SKM-1 treated with dmso at 0.1 percent for 144 hours (cell line): ENCODE measurements around the gene YBX2.
"Not testable (repeated sequence)": the region's sequence is repeated elsewhere in the genome, so short reads cannot be mapped to it uniquely, and the experiment has no call there.

ENCODE experiments used
- DNase-seq: peaks from one replicate; lab custom pipeline; 2025; ENCODE audit not compliant: unreplicated experiment; lab: John Stamatoyannopoulos, UW

Gene YBX2

DNA sequence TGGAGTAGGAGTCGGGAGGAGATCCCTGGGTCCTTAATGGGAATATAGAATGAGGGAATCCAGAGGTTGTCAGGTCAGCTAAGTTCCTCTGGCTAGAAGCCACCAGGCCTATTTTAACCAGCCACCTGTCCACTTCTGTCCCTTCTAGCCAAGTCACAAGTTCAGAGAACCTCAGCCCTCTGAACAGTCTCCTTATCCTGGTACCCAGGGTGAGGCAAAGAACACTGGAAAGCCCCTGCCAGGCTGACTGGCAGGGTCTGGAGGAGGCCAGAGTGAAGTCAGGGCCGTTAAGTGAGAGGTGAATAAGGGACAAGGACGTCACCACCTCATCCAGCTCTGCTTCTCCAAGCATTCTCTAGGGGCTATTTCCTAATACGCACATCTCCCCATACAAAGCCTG lies 45.6 kb downstream of the YBX2 start:
- no peak for DNase-seq

- DNase-seq: no peak
Measured at GRCh38 chr17:7246779-7247178, 47.7 kb downstream of the YBX2 start.

DNA sequence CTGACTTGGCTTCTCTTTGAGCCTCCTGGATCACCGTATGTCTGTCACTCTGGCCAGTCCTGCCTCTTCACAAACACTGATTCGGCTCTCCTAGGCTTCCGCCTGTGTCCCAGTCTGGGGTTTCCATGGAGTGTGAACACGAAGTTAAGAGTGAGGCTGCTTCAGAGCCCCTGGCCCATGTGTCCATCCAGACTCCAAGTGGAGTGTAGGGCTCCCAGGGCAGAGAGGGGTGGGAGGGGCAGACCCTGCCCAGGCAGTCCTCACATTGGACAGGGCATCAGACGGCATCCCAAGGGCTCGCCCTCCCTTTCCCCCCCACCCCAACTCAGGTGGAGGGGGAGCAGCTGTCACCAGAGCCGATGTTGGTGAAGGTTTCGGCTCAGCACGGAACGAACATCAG lies 50.6 kb downstream of the YBX2 start:
- not testable (repeated sequence) for DNase-seq

DNA sequence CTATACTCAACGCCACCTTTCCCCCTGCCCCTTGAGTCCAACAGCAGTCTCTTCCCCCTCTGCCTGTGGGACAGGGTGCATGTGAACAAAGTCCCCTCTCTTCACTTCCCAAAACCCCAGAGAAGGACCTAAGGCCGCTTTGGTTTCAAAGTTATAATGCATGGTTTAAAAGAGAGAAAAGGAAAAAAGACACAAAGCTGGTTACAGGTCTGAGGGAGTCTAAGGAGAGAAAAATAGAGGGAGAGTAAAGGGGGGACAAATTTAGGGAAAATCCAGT lies 51.0 kb downstream of the YBX2 start:
- DNase-seq: no peak

DNA sequence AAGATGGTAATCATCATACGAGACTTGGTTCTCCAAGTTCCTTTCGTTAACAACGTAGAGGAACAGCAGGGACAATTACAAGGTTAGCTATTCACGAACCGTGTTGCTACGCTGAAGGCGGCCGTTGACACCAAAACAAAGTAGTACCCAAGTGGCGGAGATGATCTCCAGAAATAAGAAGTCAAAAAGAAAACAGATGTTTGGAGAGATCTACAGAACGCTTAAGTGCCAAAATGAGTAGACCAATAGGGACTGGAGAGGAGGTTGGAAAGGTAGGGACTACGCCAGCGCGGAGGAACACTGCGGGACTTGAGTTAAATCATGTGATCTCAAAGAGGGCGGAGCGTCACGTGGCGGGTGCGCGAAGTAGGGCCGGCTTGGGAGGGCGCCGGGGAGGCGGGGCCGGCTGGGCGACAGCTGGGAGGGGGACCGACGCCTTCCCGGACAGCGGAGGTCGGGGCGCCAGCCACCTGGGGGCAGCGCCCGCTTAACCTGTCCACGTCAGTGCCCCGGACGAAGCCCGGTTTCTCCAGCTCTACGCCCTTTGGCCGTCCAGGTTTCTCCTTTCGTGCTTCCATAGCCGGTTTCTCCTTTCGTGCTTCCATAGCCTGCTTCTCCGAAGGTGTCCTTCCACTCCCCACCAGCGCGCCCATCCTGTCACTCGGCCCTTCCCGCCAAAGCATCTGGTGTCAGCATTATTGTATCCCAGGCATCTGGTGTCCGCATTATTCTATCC lies 51.6 kb downstream of the YBX2 start:
- DNase-seq: peak; percentile 57

- DNase-seq: peak; percentile 33
Measured at GRCh38 chr17:7241783-7242716, 52.4 kb downstream of the YBX2 start, which contains the start of gene GABARAP. GABARAP (minus strand) TSS chr17:7242449; CDS start chr17:7242330, 119 bp downstream.

- DNase-seq: no peak
Measured at GRCh38 chr17:7241090-7241733, 53.2 kb downstream of the YBX2 start.

DNA sequence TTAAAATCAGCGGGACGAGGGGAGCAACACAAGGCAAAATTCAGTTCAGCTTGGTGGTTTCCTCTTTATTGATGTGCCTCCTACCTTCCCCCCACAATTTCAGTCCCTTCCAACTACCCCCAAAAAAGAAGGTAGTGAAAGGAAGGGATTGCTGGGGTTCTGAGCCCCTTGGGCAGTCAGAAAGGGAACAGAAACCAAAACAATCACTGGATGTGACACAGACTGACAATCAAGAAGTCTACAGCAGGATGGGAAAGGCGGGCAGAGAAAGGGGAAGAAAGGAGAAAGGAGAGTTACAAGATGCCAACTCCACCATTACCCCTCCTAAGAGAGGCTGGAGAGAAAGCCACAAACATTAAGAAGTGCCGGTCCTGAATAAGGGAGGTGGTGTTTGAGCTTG lies 54.1 kb downstream of the YBX2 start:
- no peak for DNase-seq

GRCh38 chr17:7239091-7240027 lies 55.1 kb downstream of the YBX2 start, which contains the start of gene PHF23:
PHF23 (minus strand) TSS chr17:7239457; CDS start chr17:7239279, 178 bp downstream.
- peak; percentile 86 for DNase-seq

DNA sequence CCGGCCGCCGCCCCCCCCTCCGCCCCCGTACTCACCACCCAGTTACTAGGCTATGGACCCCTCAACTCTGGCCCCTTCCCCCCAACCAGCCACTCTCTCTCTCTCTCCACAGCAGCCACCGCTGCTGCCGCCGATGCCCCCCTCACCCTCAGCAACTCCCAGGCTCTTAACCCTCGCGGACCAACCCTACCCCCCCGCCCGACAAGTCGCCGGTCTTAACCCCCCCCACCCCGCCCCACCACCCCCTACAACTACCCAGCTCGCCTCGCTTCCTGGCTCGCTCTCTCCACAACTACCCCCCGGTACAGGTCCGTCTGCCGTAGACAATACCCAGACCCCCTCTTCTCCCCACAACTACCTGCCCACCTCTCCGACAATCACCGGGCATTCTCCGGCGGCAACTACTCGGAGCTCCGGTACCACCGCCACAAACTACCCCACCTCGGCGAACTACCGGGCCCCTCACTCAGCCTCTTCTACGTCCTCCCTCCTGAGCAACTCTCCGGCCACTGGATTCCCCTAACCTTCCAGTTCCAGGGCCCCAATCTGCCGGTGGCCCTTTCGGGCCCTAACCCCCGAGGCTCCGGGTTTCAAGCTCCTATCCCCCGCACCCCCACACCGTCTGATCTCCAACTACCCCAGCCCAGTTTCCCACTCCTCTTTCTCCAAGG lies 55.9 kb downstream of the YBX2 start:
- DNase-seq: no peak
